ENCODE data around the gene ZNF813. TPM values are rescaled to one million over a fixed set of nuclear protein-coding genes. Genes with fewer than 3 reads are reported as not detected.
"Not testable (repeated sequence)": the region's sequence is repeated elsewhere in the genome, so short reads cannot be mapped to it uniquely, and the experiment has no call there.

ZNF813 gene
- total RNA-seq, 1 donor from 2014 or later, result 7.6 TPM

DNA sequence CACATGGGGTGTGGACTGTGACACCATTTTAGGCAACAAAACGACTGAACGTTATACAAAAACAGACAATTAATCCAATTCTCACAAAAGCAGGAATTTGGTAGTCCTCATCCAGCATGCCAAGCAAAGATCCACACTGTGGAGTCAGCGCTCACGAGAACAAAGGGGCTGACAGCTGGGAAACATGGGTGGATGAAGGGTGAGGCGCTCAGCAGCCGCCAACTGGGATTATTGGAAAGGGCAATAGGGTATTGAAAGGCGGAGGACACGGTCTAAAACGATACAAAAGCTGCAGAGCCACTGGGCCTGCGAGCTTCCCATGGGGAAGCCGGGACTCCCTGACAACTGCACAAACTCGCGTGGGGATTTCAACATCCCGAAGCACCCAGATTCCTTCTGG is 4.7 kb upstream of the ZNF813 start:
- TF ChIP-seq, protein P1, sequence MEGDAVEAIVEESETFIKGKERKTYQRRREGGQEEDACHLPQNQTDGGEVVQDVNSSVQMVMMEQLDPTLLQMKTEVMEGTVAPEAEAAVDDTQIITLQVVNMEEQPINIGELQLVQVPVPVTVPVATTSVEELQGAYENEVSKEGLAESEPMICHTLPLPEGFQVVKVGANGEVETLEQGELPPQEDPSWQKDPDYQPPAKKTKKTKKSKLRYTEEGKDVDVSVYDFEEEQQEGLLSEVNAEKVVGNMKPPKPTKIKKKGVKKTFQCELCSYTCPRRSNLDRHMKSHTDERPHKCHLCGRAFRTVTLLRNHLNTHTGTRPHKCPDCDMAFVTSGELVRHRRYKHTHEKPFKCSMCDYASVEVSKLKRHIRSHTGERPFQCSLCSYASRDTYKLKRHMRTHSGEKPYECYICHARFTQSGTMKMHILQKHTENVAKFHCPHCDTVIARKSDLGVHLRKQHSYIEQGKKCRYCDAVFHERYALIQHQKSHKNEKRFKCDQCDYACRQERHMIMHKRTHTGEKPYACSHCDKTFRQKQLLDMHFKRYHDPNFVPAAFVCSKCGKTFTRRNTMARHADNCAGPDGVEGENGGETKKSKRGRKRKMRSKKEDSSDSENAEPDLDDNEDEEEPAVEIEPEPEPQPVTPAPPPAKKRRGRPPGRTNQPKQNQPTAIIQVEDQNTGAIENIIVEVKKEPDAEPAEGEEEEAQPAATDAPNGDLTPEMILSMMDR (conservative IDR thresholded peaks at IDR 0.05), result no peak
- H3K4me3 Mint-ChIP-seq, result no peak overlapping the region
- no peak overlapping the region for H3K27ac Mint-ChIP-seq
- peaks cover 11% of the 10 kb centered on the region for H3K36me3 Mint-ChIP-seq
- no peak for DNase-seq (ENCODE audit: extremely low spot score, unreplicated experiment)
- peaks cover 8% of the 10 kb centered on the region for H3K9me3 Mint-ChIP-seq
- peaks cover 6% of the 10 kb centered on the region for H3K4me1 Mint-ChIP-seq (ENCODE audit: unreplicated experiment)
- no peaks in the 10 kb centered on the region for H3K27me3 Mint-ChIP-seq

DNA sequence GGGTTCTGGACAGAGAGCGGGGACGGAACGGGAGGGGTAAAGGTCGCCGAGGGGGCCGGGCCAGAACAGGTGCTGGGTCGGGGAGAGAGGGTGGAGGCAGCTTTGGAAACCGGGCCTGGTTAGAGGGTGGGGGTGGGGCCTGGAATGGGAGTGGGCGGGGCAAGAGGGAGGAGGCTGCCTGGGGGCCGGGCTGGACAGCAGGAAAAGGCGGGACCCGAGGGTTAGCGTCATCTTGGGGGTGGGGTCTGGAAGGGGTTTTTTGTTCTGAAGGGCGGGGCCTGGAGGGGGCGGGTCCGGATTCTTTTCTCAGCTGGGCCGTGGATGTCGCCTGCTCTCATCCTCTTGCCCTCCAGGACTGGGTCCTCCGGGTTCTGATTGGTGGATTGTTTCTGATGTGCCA is 4.3 kb upstream of the ZNF813 start:
- Mint-ChIP-seq H3K27me3 (no peaks in the 10 kb centered on the region), H3K4me1 (ENCODE audit: unreplicated experiment) (peaks cover 10% of the 10 kb centered on the region), H3K4me3 (no peak overlapping the region), H3K27ac (no peak overlapping the region), H3K9me3 (peaks cover 8% of the 10 kb centered on the region), H3K36me3 (peaks cover 8% of the 10 kb centered on the region)
- DNase-seq (ENCODE audit: extremely low spot score, unreplicated experiment), result no peak
- TF ChIP-seq, protein P1 (conservative IDR thresholded peaks at IDR 0.05), result no peak

DNA sequence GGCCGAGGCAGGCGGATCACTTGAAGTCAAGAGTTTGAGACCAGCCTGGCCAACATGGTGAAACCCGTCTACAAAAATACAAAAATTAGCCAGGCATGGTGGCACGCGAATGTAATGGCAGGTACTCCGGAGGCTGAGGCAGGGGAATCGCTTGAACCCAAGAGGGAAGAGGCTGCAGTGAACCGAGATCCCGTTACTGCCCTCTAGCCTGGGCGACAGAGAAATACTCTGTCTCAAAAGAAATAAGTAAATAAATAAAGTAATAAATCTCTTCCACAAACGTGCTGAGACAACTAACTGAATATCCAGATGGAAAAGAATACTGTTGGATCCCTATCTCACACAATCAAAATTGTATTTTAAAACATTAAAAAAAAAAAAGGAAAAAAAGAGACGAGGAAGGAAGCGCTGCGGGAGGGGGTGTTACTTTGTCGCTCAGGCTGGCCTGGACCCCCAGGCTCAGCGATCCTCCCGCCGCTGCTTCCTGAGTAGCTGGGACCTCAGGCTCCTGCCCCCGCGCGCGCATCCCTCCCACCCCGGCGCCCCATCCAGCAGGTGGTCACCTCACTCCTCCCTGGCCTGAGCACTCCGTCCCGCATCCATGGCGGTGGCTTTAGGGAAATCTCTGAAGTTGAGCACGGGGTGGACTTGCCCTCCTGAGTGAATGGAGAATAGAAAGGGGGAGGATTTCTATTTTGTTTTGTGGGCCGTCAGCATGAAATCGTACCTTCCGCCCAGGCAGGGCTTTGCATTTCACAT is 628 bp upstream of the ZNF813 start:
- TF ChIP-seq, protein P1 (conservative IDR thresholded peaks at IDR 0.05), result no peak
- peak overlapping the region; percentile 93 for H3K27ac Mint-ChIP-seq
- DNase-seq (ENCODE audit: extremely low spot score, unreplicated experiment), result no peak

DNA sequence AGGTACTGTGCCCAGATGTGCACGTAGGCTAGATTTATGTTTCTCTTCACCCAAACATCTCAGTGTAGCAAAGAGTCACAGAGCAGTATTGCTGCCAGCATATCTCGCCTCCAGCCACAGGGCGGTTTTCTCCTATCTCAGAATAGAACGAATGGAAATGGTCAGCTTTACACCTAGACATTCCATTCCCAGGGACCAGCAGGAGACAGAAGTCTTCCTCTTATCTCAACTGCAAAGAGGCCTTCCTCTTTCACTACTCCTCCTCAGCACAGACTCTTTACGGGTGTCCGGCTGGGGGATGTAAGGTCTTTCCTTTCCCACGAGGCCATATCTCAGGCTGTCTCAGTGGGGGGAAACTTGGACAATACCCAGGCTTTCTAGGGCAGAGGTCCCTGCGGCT is 1.1 kb downstream of the ZNF813 start:
- Mint-ChIP-seq H3K36me3 (peaks cover 11% of the 10 kb centered on the region), H3K4me1 (ENCODE audit: unreplicated experiment) (peaks cover 17% of the 10 kb centered on the region), H3K4me3 (peak overlapping the region; percentile 98), H3K27ac (peak overlapping the region; percentile 93)
- not testable (repeated sequence) for H3K9me3 Mint-ChIP-seq; DNase-seq (ENCODE audit: extremely low spot score, unreplicated experiment); H3K27me3 Mint-ChIP-seq

More for the DNA sequence above, 628 bp upstream of the ZNF813 start:
- Mint-ChIP-seq H3K4me3 (peak overlapping the region; percentile 98), H3K4me1 (ENCODE audit: unreplicated experiment) (peaks cover 17% of the 10 kb centered on the region), H3K9me3 (peaks cover 8% of the 10 kb centered on the region), H3K36me3 (peaks cover 5% of the 10 kb centered on the region), H3K27me3 (no peaks in the 10 kb centered on the region)

DNA sequence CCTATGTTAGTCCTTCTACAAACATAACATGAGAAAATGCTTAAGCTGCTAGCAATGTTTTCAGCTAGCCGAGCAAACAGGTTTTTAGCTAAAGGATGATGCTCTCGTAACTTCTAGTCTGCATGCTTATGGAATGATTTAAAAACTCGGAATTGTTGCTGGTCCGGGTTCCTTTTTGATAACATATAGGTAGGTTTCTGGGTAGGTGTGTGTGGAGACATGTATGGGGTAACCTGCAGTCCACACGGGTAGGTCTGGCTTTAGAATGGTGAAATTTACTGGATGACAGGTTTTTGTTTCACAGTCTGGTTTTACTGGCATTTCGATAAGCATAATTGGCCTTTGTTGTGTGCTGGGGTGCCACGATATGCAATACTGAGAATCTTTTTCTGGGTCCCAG is 4.4 kb downstream of the ZNF813 start:
- Mint-ChIP-seq H3K27ac (no peak overlapping the region), H3K4me3 (no peak overlapping the region), H3K9me3 (peaks cover 4% of the 10 kb centered on the region), H3K27me3 (no peaks in the 10 kb centered on the region), H3K4me1 (ENCODE audit: unreplicated experiment) (peaks cover 17% of the 10 kb centered on the region), H3K36me3 (peaks cover 24% of the 10 kb centered on the region)
- TF ChIP-seq, protein P1 (conservative IDR thresholded peaks at IDR 0.05), result no peak
- DNase-seq (ENCODE audit: extremely low spot score, unreplicated experiment), result no peak

DNA sequence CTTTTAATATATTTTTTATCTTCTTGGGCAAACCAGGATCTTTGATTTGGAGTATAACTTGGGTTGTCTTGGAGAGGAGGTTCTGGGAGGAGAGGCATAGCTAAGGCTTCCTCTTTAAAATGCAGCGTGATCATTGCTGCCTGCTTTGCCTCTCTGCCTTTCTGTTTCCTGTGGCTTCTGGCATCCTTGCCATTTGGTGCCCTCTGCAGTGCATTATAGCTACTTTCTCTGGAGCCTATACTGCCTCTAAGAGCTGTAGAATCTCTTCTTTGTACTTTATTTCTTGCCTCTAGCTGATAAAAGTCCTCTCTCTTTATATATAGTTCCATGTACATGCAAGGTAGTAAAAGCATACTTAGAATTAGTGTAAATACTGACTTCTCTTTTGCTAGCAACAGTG is 7.3 kb downstream of the ZNF813 start:
- H3K27ac Mint-ChIP-seq; H3K9me3 Mint-ChIP-seq; DNase-seq (ENCODE audit: extremely low spot score, unreplicated experiment); H3K4me3 Mint-ChIP-seq; H3K4me1 Mint-ChIP-seq (ENCODE audit: unreplicated experiment); H3K27me3 Mint-ChIP-seq: not testable (repeated sequence)
- H3K36me3 Mint-ChIP-seq, result peaks cover 41% of the 10 kb centered on the region

DNA sequence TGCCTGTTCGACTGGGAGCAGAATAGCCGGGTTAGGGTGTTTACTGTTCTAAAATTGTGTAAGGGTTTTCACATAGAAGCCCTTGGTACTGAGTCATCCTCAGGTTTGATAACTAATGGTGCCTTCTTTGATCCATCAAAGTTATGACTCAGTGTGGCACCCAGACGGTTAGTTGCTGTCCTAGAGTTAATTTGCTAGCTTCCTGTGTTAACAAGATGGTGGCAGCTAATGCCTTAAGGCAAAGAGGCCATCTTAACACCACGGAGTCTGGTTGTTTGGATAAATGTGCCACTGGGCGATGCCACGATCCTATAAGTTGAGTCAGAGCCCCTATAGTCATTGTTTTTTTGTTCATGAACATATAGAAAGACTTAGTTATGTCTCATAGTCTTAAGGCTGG is 7.9 kb downstream of the ZNF813 start:
- H3K4me3 Mint-ChIP-seq; H3K9me3 Mint-ChIP-seq; H3K4me1 Mint-ChIP-seq (ENCODE audit: unreplicated experiment); H3K27me3 Mint-ChIP-seq; DNase-seq (ENCODE audit: extremely low spot score, unreplicated experiment): not testable (repeated sequence)
- H3K27ac Mint-ChIP-seq, result peak overlapping the region; percentile 13
- H3K36me3 Mint-ChIP-seq, result peaks cover 45% of the 10 kb centered on the region

DNA sequence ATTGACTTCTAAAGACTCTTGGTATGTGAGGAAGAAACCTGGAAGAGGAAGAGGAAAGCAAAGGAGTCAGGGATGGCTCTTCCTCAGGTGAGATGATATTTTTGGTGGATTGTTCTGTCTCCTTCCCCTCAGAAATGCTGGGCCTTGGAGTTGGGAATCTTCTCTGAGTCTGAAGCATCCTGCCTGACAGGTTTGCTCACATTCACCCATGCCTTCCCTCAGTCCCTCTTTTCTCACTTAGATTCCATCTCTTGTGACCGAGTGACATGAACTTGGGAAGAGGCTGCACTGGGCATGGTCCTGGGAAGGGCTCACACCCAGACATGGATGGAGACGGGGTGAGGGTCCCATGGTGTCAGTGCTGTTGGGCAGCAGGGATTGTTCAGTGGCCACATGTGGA is 16.2 kb downstream of the ZNF813 start:
- DNase-seq (ENCODE audit: extremely low spot score, unreplicated experiment); H3K4me1 Mint-ChIP-seq (ENCODE audit: unreplicated experiment); H3K27ac Mint-ChIP-seq; H3K9me3 Mint-ChIP-seq; H3K27me3 Mint-ChIP-seq; H3K4me3 Mint-ChIP-seq: not testable (repeated sequence)
- H3K36me3 Mint-ChIP-seq, result peaks cover 62% of the 10 kb centered on the region

All from type B pancreatic cell (in vitro differentiated cells).